Astrocyte of the cerebellum (primary cell): ENCODE measurements around the gene GDF15.

Experiments
- DNase-seq: peaks from one replicate; pipeline ENCODE4 v3.0.0-alpha.2; 2011; ENCODE audit warnings: low read depth
- H3K4me3 ChIP-seq: 2 replicates; pipeline ENCODE4 v1.5.1; 2011; ENCODE audit warnings: mild to moderate bottlenecking, low read depth, low read length, moderate library complexity
- CTCF ChIP-seq: IDR thresholded peaks from 2 replicates; pipeline ENCODE4 v1.5.1; 2012; ENCODE audit warnings: low read length, low read depth, moderate library complexity, mild to moderate bottlenecking; ENCODE audit errors: missing control alignments
- in situ Hi-C: cut with HindIII; loops from 2 replicates; pipeline ENCODE4 v1.10.0; 2017; ENCODE audit warnings: low sequenced_read_pairs

The GDF15 gene

DNA sequence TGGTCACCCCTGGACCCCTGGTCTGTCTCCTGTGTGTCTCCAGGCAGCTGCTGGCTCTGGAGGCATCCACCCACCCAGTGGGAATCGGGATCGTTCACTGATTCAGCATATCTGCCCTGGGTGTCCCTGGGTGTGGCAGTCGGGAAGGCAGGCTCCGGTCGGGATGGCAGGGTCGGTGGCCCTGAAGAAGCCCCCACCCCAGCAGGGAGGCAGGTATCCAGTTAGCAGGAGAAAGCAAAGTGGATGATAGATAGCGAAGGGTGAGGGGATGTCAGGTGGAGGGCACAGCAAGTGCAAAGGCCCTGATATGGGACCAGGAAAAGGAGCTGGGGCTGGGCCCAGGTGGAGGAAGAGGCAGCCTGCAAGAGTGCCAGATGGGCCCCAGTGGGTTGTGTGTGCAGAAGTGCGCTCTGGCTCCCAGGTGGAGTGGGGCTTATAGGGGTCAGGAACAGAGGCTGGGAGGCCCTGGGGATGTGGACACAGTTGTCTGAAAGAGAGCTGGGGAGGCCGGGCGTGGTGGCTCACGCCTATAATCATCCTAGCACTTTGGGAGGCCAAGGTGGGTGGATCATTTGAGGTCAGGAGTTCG is 35.5 kb downstream of the GDF15 start:
- no peak for TF ChIP-seq CTCF
- H3K4me3 ChIP-seq: peak overlapping the region; percentile 63
- no peak for DNase-seq
- in situ Hi-C loops: no loop called here

- DNase-seq: no peak
- H3K4me3 ChIP-seq: no peak overlapping the region
- in situ Hi-C loops: no loop called here
- TF ChIP-seq CTCF: no peak
These were observed 36.7 kb downstream of the GDF15 start for GRCh38 chr19:18422530-18423191.

- no peak for TF ChIP-seq CTCF
- no peak for DNase-seq
- no peak overlapping the region for H3K4me3 ChIP-seq
- in situ Hi-C loops: no loop called here
These were observed 37.5 kb downstream of the GDF15 start for GRCh38 chr19:18423258-18424020.

DNA sequence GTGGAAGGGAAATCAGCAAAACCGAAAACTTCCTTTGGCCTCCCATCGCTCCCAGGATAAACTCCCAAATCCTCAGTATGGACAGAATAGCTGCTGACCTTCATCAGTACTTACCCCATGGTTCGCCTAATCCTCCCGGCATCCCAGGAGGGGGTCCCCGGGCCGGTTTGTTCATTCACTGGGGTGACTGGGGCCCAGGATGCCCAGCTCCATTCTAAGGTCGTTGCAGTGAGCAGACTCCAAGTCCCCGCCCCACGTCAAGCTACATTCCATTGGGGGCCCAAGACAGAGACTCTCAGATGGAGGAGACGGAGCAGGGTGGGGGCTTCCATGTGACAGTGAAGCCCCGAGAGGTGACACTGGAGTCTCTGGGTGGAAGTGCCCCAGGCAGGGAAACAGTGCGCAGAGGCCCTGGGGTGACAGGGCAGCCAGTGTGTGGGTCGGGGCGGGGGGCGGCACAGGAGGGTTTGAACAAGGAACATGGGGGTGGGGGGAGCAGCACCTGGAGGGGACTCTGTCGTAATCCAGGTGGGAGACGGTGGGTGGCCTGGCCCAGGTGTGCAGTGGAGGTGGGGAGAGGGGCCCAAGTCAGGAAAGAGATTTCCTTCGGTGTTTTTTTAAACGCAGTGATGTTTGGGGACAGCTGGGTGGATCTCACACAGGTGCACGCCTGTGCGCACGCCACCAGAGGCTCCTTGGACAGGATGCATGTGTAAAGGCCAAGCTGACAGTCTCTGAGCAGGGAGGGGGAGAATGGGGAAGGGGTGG is 38.3 kb downstream of the GDF15 start:
- H3K4me3 ChIP-seq: no peak overlapping the region
- in situ Hi-C loops: no loop called here
- no peak for TF ChIP-seq CTCF
- no peak for DNase-seq

DNA sequence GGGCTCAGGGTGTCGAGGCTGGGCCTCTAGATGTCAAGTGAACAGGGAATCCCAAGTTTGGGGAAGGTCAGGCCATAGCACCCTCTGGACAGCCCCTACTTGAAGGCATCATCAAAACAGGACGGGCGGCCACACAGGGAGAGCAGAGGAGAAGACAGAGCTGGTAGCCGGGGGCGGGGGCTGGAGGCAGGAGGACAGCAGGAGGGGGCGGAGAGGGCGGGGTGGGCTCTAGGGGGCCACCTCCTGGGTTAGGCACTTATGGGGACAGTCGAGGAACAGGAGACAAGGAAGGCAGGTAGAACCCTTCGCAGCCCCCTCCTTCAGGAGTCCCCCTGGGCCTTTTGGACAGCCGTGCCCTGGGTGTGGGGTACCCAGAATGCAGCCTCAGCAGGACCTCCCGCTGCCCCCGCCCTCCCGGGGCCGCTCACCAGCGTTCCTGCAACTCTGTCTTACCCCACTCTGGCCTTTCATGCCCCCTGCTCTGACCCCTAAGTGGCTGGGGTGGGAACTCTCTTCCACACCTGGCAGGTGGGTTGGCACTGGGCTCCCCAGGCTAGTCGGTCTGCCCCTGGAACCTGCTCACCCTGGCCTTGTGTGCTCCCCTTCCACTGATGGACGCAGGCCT is 39.0 kb downstream of the GDF15 start:
- no peak overlapping the region for H3K4me3 ChIP-seq
- DNase-seq: no peak
- in situ Hi-C loops: no loop called here
- TF ChIP-seq CTCF: no peak
